Right forelimb (tissue), 1 donor: ENCODE measurements around the gene LRRK1.

Experiments used
- DNase-seq: peaks from one replicate; pipeline ENCODE4 v3.0.0-alpha.2; 2018

The LRRK1 gene, protein sequence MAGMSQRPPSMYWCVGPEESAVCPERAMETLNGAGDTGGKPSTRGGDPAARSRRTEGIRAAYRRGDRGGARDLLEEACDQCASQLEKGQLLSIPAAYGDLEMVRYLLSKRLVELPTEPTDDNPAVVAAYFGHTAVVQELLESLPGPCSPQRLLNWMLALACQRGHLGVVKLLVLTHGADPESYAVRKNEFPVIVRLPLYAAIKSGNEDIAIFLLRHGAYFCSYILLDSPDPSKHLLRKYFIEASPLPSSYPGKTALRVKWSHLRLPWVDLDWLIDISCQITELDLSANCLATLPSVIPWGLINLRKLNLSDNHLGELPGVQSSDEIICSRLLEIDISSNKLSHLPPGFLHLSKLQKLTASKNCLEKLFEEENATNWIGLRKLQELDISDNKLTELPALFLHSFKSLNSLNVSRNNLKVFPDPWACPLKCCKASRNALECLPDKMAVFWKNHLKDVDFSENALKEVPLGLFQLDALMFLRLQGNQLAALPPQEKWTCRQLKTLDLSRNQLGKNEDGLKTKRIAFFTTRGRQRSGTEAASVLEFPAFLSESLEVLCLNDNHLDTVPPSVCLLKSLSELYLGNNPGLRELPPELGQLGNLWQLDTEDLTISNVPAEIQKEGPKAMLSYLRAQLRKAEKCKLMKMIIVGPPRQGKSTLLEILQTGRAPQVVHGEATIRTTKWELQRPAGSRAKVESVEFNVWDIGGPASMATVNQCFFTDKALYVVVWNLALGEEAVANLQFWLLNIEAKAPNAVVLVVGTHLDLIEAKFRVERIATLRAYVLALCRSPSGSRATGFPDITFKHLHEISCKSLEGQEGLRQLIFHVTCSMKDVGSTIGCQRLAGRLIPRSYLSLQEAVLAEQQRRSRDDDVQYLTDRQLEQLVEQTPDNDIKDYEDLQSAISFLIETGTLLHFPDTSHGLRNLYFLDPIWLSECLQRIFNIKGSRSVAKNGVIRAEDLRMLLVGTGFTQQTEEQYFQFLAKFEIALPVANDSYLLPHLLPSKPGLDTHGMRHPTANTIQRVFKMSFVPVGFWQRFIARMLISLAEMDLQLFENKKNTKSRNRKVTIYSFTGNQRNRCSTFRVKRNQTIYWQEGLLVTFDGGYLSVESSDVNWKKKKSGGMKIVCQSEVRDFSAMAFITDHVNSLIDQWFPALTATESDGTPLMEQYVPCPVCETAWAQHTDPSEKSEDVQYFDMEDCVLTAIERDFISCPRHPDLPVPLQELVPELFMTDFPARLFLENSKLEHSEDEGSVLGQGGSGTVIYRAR (N-terminal part only)

GRCh38 chr15:100918690-100919480 is at the start of gene LRRK1:
Gene LRRK1, plus strand, starts transcription at chr15:100919357. Its CDS starts 5,276 bp downstream, at chr15:100924633.
- DNase-seq = peak; percentile 71

GRCh38 chr15:100873029-100873677 is 46.0 kb upstream of the LRRK1 start:
- DNase-seq = peak; percentile 66

GRCh38 chr15:100875495-100875894 is 43.7 kb upstream of the LRRK1 start:
- DNase-seq = no peak

DNA sequence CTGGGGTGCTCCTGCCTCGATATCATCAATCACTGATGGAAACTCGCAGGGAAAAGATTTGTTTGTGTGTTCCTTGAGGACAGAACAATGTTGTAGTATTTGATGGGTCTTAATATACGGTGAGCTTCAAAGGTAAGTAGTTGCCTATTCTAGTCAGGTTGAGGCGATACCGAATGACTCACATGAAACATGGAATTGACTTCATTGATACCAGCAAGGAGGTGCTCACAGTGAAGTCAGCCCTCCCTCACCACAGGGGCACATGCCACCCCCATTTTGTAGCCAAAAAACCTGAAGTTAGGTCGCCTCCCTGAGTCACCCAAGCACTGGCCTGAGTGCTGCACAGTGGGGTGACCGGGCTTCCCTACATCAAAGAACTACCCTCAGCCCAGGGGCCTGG is 43.2 kb upstream of the LRRK1 start:
- no peak for DNase-seq

DNA sequence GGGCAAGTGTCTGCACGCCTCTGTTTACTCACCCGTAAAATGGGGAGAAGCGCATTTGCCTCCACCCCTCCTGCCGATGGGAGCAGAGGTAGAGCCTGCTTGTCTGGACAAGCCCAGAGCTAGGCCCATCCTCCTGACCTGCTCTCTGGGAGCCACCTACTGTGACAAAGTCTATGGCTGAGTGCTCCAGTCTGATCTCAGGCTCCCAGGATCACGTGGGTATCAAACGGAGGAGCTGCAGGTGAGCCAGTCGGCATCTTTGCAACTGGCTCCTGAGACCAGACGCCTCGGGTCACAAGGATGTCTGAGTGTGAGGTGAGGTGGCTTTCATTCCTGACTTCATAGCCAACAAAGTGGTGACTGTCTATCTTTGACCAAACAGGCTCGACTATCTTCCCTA is 41.6 kb upstream of the LRRK1 start:
- DNase-seq = no peak

- no peak for DNase-seq
Measured at GRCh38 chr15:100878130-100878529, 41.0 kb upstream of the LRRK1 start.

GRCh38 chr15:100878648-100879047 is 40.5 kb upstream of the LRRK1 start:
- DNase-seq = no peak

DNA sequence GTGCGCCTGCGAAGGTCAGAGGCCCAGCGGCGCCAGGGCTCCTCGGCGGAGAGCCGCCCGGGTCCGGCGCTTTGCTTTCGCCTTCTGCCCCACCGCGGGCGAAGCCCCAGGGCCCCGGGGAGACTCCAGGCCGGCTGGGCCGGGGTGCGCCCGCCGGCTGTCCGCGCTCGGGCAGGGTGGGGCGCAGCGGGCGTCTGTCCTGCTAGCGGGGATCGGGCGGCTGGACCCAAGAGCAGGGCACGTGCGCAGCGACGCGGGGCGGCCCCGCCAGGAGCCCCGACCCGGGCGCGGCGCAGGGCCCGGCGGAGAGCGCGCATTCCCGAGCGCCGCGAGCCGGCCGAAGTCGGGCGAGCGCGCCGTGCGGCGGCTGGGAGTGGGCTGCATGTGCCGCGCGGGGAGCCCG is 40.1 kb upstream of the LRRK1 start:
- no peak for DNase-seq

DNA sequence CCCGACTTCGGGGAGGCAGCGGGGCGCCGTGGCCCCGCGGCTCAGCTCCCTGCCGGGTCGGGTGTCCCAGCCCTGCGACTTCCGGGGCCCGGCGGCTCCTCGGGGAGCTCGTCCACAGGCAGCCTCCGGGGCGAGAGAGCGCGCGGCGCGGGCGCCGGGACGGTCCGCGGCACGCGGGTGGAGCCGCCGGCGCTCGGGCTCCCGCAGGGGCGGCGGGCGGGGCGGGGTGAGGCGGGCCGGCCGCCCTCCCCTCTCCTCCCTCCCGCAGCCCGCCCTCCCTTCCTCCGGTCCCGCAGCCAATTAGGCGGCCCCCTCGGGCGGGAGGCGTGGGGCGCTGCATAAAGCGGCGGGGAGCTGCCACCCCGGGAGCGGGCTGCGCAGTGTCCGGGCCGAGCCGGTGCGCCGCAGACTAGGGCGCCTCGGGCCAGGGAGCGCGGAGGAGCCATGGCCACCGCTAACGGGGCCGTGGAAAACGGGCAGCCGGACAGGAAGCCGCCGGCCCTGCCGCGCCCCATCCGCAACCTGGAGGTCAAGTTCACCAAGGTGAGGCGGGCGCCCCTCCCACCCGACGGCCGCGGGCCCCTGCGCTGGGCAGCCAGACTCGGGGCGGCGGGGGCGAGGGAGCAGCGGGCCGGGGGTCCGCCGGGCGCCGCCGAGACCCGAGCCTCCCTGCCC is 39.6 kb upstream of the LRRK1 start, which contains the start of gene ALDH1A3:
TSS of gene ALDH1A3 (plus strand) at position 368 of the 675 bp plus-strand sequence. CDS start at position 445, 77 bp downstream.
- DNase-seq = peak; percentile 66

GRCh38 chr15:100880139-100880896 is 38.8 kb upstream of the LRRK1 start:
- no peak for DNase-seq

- no peak for DNase-seq
Measured at GRCh38 chr15:100880897-100881242, 38.3 kb upstream of the LRRK1 start.

- DNase-seq = no peak
Measured at GRCh38 chr15:100881573-100882336, 37.4 kb upstream of the LRRK1 start.

DNA sequence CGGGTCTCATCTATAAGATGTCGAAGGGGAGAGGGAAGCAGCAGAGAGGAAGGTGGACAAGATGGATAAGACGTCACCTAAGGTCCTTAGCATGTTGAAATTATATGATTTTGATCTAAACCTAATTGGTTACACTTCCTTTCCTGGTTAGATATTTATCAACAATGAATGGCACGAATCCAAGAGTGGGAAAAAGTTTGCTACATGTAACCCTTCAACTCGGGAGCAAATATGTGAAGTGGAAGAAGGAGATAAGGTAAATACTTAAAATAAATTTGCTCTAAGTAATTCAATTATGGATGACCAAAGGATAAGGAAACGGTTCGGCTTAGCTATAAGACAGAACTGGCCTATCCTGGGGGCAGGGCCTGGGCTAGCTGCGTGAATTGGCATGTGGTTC is 34.0 kb upstream of the LRRK1 start:
- no peak for DNase-seq

GRCh38 chr15:100885811-100886210 is 33.3 kb upstream of the LRRK1 start:
- DNase-seq = no peak

- no peak for DNase-seq
Measured at GRCh38 chr15:100887211-100887913, 31.8 kb upstream of the LRRK1 start.

GRCh38 chr15:100889385-100890050 is 29.6 kb upstream of the LRRK1 start:
- no peak for DNase-seq

GRCh38 chr15:100890051-100890720 is 29.0 kb upstream of the LRRK1 start:
- no peak for DNase-seq

- no peak for DNase-seq
Measured at GRCh38 chr15:100890850-100891249, 28.3 kb upstream of the LRRK1 start.
